ENCODE results near the gene SDK1. TPM values are rescaled to one million over a fixed set of nuclear protein-coding genes. Genes with fewer than 3 reads are reported as not detected.

Gene SDK1
- total and polyA plus RNA-seq, 8 donors = 1.6 to 11.2 (median 6.6) TPM

- intact Hi-C loops (cut with DNase I; ENCODE audit: low total_unique reads) = no loop called here
- Histone ChIP-seq H3K27me3 (no peaks in the 10 kb centered on the region), H3K4me1 (no peaks in the 10 kb centered on the region), H3K36me3 (no peaks in the 10 kb centered on the region), H3K27ac (no peak overlapping the region), H3K4me3 (no peak overlapping the region), H3K9me3 (no peaks in the 10 kb centered on the region)
- TF ChIP-seq EP300 (IDR thresholded peaks at IDR 0.05) (no peak), POLR2A (IDR thresholded peaks at IDR 0.05) (no peak), POLR2AphosphoS5 (IDR thresholded peaks at IDR 0.05) (no peak), CTCF (IDR thresholded peaks at IDR 0.05) (no peak)
- DNase-seq = no peak
- 52 to 72% (median 67%) methylated on average over 4 of the region's 4 CpGs for WGBS, 5 donors
Measured at GRCh38 chr7:3670898-3671297, 369.8 kb downstream of the SDK1 start.

GRCh38 chr7:3673524-3673923, 372.5 kb downstream of the SDK1 start:
- Histone ChIP-seq H3K4me3 (no peak overlapping the region), H3K9me3 (no peaks in the 10 kb centered on the region), H3K27me3 (no peaks in the 10 kb centered on the region), H3K27ac (no peak overlapping the region), H3K36me3 (no peaks in the 10 kb centered on the region), H3K4me1 (no peaks in the 10 kb centered on the region)
- intact Hi-C loops (cut with DNase I; ENCODE audit: low total_unique reads) = no loop called here
- 60 to 72% (median 69%) methylated on average over 5 of the region's 5 CpGs for WGBS, 5 donors
- peak; percentile 35 to 59 for DNase-seq
- TF ChIP-seq EP300 (IDR thresholded peaks at IDR 0.05) (no peak), CTCF (IDR thresholded peaks at IDR 0.05) (peak in 1 of 7 experiments; percentile 32)

- intact Hi-C loops (cut with DNase I; ENCODE audit: low total_unique reads) = no loop called here
- no peak for DNase-seq
- WGBS, 5 donors = 86 to 96% (median 94%) methylated on average over 4 of the region's 4 CpGs
- no peaks in the 10 kb centered on the region for H3K36me3 ChIP-seq
- no peaks in the 10 kb centered on the region for H3K4me1 ChIP-seq
- H3K27ac ChIP-seq = no peak overlapping the region
- H3K4me3 ChIP-seq = no peak overlapping the region
- no peaks in the 10 kb centered on the region for H3K27me3 ChIP-seq
- no peaks in the 10 kb centered on the region for H3K9me3 ChIP-seq
- TF ChIP-seq CTCF (IDR thresholded peaks at IDR 0.05) (no peak), POLR2A (IDR thresholded peaks at IDR 0.05) (no peak), EP300 (IDR thresholded peaks at IDR 0.05) (no peak), POLR2AphosphoS5 (IDR thresholded peaks at IDR 0.05) (no peak)
Measured at GRCh38 chr7:3678314-3678810, 377.3 kb downstream of the SDK1 start.

- Histone ChIP-seq H3K4me3 (no peak overlapping the region), H3K4me1 (no peaks in the 10 kb centered on the region), H3K36me3 (no peaks in the 10 kb centered on the region), H3K9me3 (no peaks in the 10 kb centered on the region), H3K27ac (no peak overlapping the region), H3K27me3 (peaks cover 0 to 6% (median 0%) of the 10 kb centered on the region in 3 donors)
- WGBS, 5 donors = 52 to 71% (median 60%) methylated on average over 10 of the region's 10 CpGs
- TF ChIP-seq POLR2A (IDR thresholded peaks at IDR 0.05) = no peak
- no peak for TF ChIP-seq POLR2AphosphoS5 (IDR thresholded peaks at IDR 0.05)
- no peak for TF ChIP-seq CTCF (IDR thresholded peaks at IDR 0.05)
- TF ChIP-seq EP300 (IDR thresholded peaks at IDR 0.05) = no peak
- peak in 1 of 2 donors; percentile 50 for DNase-seq
- intact Hi-C loops (cut with DNase I; ENCODE audit: low total_unique reads) = no loop called here
Measured at GRCh38 chr7:3682028-3682710, 381.1 kb downstream of the SDK1 start.
